ENCODE measurements around the gene SUGCT. TPM values are rescaled to one million over a fixed set of nuclear protein-coding genes. Genes with fewer than 3 reads are reported as not detected.

SUGCT gene
- total and polyA plus RNA-seq, 2 of the 8 experiments (the other 6 are each of a cell fraction or from before 2014, with no cell fraction given) = 2.8 to 5.4 TPM

DNA sequence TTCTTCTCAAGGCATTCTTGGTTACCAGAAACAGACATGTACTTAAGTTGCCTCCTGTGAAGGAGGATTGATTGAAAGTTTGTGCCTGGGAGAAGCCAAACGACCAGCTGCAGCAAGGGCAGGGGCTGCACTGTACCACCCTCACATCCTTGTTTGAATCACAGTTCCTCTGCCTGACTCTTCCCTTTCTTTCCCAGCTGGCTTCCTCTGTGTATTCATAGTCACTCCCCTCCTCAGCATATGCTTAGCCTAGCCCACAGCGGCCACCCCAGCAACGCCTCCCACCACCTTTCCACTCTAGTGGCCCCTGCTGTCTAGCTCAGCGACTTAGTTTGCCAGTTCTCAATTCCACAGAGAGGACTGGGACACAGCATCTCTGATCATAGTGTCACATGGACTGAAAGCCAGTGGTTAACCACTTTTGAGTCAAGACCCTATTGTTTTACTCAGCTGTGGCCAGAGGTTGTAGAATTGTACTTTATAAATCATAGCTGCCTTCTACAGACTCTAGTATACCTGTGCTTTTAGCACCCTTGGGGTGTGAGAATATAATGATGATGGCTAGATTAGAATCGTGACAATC, 643.0 kb downstream of the SUGCT start (continued):
- no peak for TF ChIP-seq TEAD4 (IDR thresholded peaks at IDR 0.05; ENCODE audit: low read depth, low read length)
